Tibial artery (tissue), 4 donors: ENCODE data around the gene TPRG1L.
"Not testable (repeated sequence)": the region's sequence is repeated elsewhere in the genome, so short reads cannot be mapped to it uniquely, and the experiment has no call there.

Source experiments
- DNase-seq, 2 donors: peaks; one replicate each; pipeline ENCODE4 v3.0.0-alpha.2; 2019
- H3K27ac ChIP-seq, 2 donors: fragments of 200-600 bp; sonication (generic) in 1 of 2; 1 replicate in 1 of 2; 2 replicates in 1 of 2; pipeline ENCODE4 v1.5.1; 2018 to 2019; ENCODE audit warnings: mild to moderate bottlenecking in 1 of 2
- H3K27me3 ChIP-seq, 2 donors: fragments of 200-600 bp; sonication (generic) in 1 of 2; one replicate each; pipeline versions ENCODE4 v1.5.1 to v1.6.0; 2016 to 2019
- H3K36me3 ChIP-seq, 3 donors: fragments of 200-600 bp; sonication (generic) in 2 of 3; one replicate each; pipeline ENCODE4 v1.5.1; 2016 to 2019; ENCODE audit warnings: mild to moderate bottlenecking in 2 of 3
- H3K4me1 ChIP-seq, 4 donors: fragments of 200-600 bp; sonication (generic) in 2 of 4; 1 replicate in 3 of 4; 2 replicates in 1 of 4; pipeline ENCODE4 v1.5.1; 2016 to 2019
- H3K4me3 ChIP-seq, 2 donors: fragments of 200-600 bp; sonication (generic) in 1 of 2; 1 replicate in 1 of 2; 2 replicates in 1 of 2; pipeline ENCODE4 v1.5.1; 2018 to 2019; ENCODE audit warnings: mild to moderate bottlenecking in 2 of 2
- H3K9me3 ChIP-seq, 3 donors: fragments of 200-600 bp; sonication (generic) in 1 of 3; one replicate each; pipeline ENCODE4 v1.5.1; 2016 to 2019
- CTCF ChIP-seq, 2 experiments: fragments of 200-600 bp in 1 of 2; fragments of 450-650 bp in 1 of 2; IDR thresholded peaks; one replicate each; pipeline ENCODE4 v1.5.1; 2017 to 2019; ENCODE audit warnings: antibody characterized with exemption in 2 of 2, mild to moderate bottlenecking in 1 of 2, moderate library complexity in 1 of 2
- intact Hi-C: fragments of 100-400 bp; cut with DNase I; formaldehyde crosslinking; loops from one replicate; pipeline ENCODE4 v1.15.0; 2023; ENCODE audit warnings: low total_unique reads

The TPRG1L gene

GRCh38 chr1:3578433-3578805, 46.4 kb upstream of the TPRG1L start:
- no peak for DNase-seq
- no peak overlapping the region for H3K4me3 ChIP-seq
- no peaks in the 10 kb centered on the region for H3K36me3 ChIP-seq
- no peak overlapping the region for H3K27ac ChIP-seq
- peaks cover 0 to 29% of the 10 kb centered on the region in 2 donors for H3K27me3 ChIP-seq
- intact Hi-C loops = no loop called here
- H3K9me3 ChIP-seq = no peaks in the 10 kb centered on the region
- peaks cover 0 to 13% (median 10%) of the 10 kb centered on the region in 4 donors for H3K4me1 ChIP-seq
- no peak for TF ChIP-seq CTCF (IDR thresholded peaks at IDR 0.05)

- H3K36me3 ChIP-seq = no peaks in the 10 kb centered on the region
- no peak overlapping the region for H3K27ac ChIP-seq
- no peaks in the 10 kb centered on the region for H3K9me3 ChIP-seq
- H3K27me3 ChIP-seq = peaks cover 0 to 29% of the 10 kb centered on the region in 2 donors
- intact Hi-C loops = no loop called here
- no peak for TF ChIP-seq CTCF (IDR thresholded peaks at IDR 0.05)
- DNase-seq = no peak
- H3K4me1 ChIP-seq = peaks cover 0 to 8% (median 5%) of the 10 kb centered on the region in 4 donors
- no peak overlapping the region for H3K4me3 ChIP-seq
Observed at GRCh38 chr1:3578906-3579305, 45.9 kb upstream of the TPRG1L start.

GRCh38 chr1:3579626-3580025, 45.2 kb upstream of the TPRG1L start:
- Histone ChIP-seq H3K4me3 (no peak overlapping the region), H3K27ac (no peak overlapping the region), H3K27me3 (peaks cover 0 to 30% of the 10 kb centered on the region in 2 donors), H3K36me3 (no peaks in the 10 kb centered on the region), H3K9me3 (no peaks in the 10 kb centered on the region), H3K4me1 (peaks cover 0 to 6% (median 3%) of the 10 kb centered on the region in 4 donors)
- no peak for TF ChIP-seq CTCF (IDR thresholded peaks at IDR 0.05)
- DNase-seq = no peak
- intact Hi-C loops = no loop called here

- Histone ChIP-seq H3K27me3 (peaks cover 0 to 32% of the 10 kb centered on the region in 2 donors), H3K27ac (no peak overlapping the region), H3K9me3 (no peaks in the 10 kb centered on the region), H3K4me3 (no peak overlapping the region), H3K4me1 (peaks cover 0 to 6% (median 3%) of the 10 kb centered on the region in 4 donors), H3K36me3 (no peaks in the 10 kb centered on the region)
- intact Hi-C loops = no loop called here
- no peak for TF ChIP-seq CTCF (IDR thresholded peaks at IDR 0.05)
- no peak for DNase-seq
Observed at GRCh38 chr1:3580231-3580630, 44.6 kb upstream of the TPRG1L start.

GRCh38 chr1:3581296-3582036, 43.3 kb upstream of the TPRG1L start:
- TF ChIP-seq CTCF (IDR thresholded peaks at IDR 0.05) = no peak
- H3K4me1 ChIP-seq = peaks cover 0 to 6% (median 3%) of the 10 kb centered on the region in 4 donors
- no peaks in the 10 kb centered on the region for H3K9me3 ChIP-seq
- no peak overlapping the region for H3K27ac ChIP-seq
- intact Hi-C loops = no loop called here
- H3K4me3 ChIP-seq = no peak overlapping the region
- no peaks in the 10 kb centered on the region for H3K36me3 ChIP-seq
- no peak for DNase-seq
- peaks cover 0 to 32% of the 10 kb centered on the region in 2 donors for H3K27me3 ChIP-seq

GRCh38 chr1:3583751-3584150, 41.1 kb upstream of the TPRG1L start:
- H3K4me1 ChIP-seq, intact Hi-C loops, H3K4me3 ChIP-seq, H3K9me3 ChIP-seq, H3K36me3 ChIP-seq, DNase-seq, H3K27ac ChIP-seq: not testable (repeated sequence)
- peaks cover 0 to 21% of the 10 kb centered on the region in 2 donors for H3K27me3 ChIP-seq
